ENCODE results near the gene ZCCHC13.

- no peak for TF ChIP-seq CTCF (IDR thresholded peaks at IDR 0.05; ENCODE audit: insufficient read depth, low read depth, low read length)
- no peak for TF ChIP-seq EZH2 (IDR thresholded peaks at IDR 0.05; ENCODE audit: insufficient read depth, low read length)
Measured at GRCh38 chrX:74351760-74352159, 47.8 kb downstream of the ZCCHC13 start.

Data from astrocyte (in vitro differentiated cells and primary cell).